GM12875 (cell line): ENCODE measurements around the gene CAMKK2.

Experiments
- H3K4me3 ChIP-seq: one replicate; pipeline ENCODE4 v1.5.1; 2011; ENCODE audit warnings: low read depth, low read length, control low read depth
- CTCF ChIP-seq: IDR thresholded peaks from 2 replicates; pipeline ENCODE4 v1.5.1; 2011; ENCODE audit warnings: low read depth, mild to moderate bottlenecking, control low read depth, inconsistent platforms, low read length, moderate library complexity, borderline replicate concordance; ENCODE audit not compliant: insufficient read depth

Gene CAMKK2

DNA sequence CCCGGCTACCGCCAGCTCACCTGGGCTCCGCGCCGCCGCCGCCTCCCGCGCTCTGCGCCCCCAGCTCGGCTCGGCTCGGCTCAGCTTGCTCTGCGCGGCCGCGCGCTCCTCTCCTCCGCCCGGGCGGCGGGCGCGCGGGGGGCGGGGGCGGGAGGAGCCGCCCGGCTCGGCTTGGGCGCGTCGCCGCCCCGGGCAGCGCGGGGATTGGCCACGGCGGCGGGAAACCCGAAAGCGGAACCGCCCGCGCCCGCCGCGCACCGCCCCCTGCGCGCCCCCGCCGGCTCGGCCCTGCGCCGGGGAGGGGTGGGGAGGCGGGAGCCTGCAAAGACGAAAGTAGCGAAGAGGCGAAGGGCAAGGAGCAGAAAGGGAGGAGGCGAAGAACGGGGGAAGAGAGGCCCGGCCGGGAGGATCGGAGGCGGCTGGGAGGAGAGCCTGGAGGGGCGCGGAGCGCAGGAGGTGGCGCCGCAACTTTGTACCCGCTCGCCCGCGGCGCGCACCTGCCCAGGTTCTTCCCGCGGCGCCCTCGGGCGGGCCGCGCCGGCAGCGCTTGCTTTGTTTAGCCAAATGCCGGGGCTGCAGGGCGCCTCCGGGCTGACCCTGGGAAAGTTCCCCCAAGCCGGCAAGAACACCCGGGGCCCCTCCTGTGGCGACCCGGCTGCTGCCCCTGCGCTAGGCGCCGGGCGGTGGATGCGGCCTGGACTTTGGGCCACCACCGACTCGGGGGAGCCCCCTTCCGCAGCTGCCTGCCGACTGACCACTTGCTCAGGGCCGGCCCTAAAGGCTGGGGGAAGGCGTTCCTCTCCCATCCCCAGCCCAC is at the start of gene CAMKK2:
CAMKK2 (minus strand) TSS at position 92 of the 817 bp plus-strand sequence. CDS start 22,183 bp downstream, outside the sequence.
- peak; percentile 35 for TF ChIP-seq CTCF
- H3K4me3 ChIP-seq: peak within 1 kb of the TSS; percentile 94

DNA sequence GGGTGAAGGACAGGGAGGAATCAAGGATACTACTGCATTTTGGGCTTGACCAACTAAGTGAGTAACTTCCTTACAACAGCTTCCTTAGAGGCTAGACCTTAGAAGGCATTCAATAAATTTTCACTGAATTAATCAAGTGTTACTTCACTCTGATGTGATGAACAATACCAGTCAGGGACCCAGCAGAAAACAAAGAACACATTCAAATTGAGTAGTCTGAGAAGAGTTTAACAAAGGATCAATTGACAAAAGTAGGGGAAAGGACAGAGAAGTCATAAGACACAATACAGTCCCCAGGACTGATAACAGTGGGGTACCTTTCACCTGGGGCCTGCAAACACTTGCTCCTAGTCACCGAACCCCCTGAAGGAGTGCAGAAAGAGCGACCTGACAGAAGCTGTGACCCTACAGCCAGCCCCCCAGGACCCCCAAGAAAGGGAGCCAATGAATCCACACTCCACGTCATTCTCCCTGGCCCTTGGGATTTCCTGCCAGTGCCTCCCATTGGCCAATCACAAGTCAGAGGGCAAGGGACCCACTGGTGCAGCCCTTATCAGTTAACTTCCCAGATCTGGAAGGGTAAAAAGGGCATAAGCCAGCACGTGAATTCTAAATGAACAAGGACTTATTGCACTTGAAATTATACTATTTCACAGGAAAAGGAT is 48.8 kb upstream of the CAMKK2 start:
- TF ChIP-seq CTCF: no peak
- no peak overlapping the region for H3K4me3 ChIP-seq

DNA sequence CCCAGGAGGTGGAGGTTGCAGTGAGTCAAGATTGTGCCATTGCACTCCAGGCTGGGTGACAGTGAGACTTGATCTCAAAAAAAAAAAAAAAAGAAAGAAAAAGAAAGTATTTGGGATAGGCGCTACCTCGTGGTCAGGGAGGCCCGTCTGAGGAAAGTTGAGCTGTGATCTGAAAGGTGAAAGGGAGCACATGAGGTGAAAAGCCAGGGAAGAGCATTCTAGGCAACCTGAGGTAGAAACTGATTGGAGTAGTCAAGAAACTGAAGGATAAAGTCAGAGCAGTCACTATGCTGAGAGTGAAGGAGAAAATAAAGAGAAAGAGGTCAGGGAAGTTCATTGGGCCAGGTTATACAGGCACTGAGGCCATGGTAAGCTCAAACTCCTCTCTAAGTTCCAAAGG is 48.0 kb upstream of the CAMKK2 start:
- TF ChIP-seq CTCF: no peak

DNA sequence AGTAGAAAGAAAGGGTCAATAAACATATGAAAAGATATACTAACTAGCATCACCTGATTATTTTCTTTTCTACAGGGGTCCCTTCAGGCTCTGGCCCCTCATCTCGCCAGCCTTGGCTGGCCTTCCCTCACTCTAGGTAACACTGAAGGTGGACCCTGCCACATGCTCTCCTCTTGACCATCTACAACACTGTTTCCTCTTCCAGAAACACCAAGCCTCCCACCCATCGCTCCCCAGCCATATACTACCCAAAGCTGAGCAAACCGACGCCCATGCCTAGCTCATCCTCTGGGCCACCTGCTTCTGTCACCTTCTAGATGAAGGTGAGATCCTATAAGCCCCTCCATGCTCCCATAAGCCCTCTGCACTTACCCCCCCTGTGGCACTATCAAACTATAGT is 40.9 kb upstream of the CAMKK2 start:
- H3K4me3 ChIP-seq: no peak overlapping the region
- no peak for TF ChIP-seq CTCF

More for the DNA sequence above, 48.0 kb upstream of the CAMKK2 start:
- H3K4me3 ChIP-seq: no peak overlapping the region

DNA sequence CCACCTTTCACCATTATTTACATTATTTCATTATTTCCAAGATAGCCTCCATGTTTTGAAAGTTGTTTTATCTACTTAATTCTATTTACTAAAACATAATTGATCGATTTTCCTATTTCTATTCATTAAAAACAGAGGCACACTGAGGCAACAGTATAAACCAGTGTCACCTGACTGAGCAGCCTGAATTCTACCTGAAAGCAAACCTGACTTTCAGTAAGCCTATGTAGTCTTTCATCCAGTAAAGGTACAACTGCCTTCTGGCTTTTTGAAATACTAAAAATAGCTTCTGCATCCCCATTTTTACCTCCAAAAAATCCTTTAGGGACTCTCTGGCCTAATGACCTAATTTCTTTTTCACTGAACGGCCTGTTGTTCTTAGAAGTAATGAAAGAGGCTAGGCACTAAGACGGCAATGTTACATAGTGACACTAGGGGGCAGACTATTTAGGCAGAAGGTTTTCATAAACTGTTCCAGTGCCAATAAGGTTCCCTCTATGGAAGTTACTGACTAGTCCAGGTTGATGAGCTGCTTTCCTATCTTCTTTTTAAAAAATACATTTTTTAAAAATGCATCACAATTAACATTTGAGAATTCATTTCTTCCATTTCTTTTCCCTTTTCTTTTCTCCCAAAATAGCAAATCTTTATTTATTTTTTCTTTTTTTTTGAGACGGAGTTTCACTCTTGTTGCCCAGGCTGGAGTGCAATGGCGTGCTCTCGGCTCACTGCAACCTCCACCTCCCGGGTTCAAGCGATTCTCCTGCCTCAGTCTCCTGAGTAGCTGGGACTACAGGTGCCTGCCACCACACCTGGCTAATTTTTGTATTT is 38.2 kb upstream of the CAMKK2 start:
- no peak overlapping the region for H3K4me3 ChIP-seq
- TF ChIP-seq CTCF: peak; percentile 64; the same call in 1 of the 2 replicates

DNA sequence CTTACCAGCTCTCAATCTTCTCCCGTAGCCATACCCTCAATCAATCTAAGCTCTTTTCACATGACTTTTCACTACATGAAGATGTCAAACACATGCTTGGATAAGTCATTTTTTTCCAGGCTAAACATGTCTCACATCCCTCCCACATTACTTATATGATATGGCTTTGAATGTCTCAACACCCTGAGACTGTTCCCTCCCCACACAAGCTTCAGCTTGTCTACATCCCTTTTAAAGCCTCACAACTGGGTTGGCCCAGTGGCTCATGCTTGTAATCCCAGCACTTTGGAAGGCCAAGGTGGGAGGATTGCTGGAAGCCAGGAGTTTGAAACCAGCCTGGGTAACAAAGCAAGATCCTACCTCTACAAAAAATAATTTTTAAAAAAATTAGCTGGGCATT is 37.2 kb upstream of the CAMKK2 start:
- no peak for TF ChIP-seq CTCF
- H3K4me3 ChIP-seq: no peak overlapping the region
